H1 (cell line): ENCODE results near the gene APLP2. TPM values are rescaled to one million over a fixed set of nuclear protein-coding genes. Genes with fewer than 3 reads are reported as not detected.

ENCODE experiments used
- CTCF ChIA-PET: fragments of 300-600 bp; sonication (Branson Sonifier 250); formaldehyde crosslinking; loops from one replicate; lab custom pipeline; 2021; ENCODE audit not compliant: partially characterized antibody; lab: Charles Lee
- POLR2A ChIA-PET: fragments of 300-600 bp; sonication (Branson Sonifier 250); formaldehyde crosslinking; loops from one replicate; lab custom pipeline; 2021; ENCODE audit warnings: inconsistent platforms; ENCODE audit not compliant: partially characterized antibody; lab: Charles Lee
- DNase-seq, 2 experiments: peaks; one replicate each; pipeline versions ENCODE4 v3.0.0 to v3.0.0-alpha.2; 2010 to 2022; ENCODE audit warnings: low spot score in 2 of 2, low read depth in 1 of 2, mixed read lengths in 1 of 2
- FAIRE-seq: peaks from 2 replicates; lab custom pipeline; 2011; peaks lifted over from hg19 to GRCh38; lab: Jason Lieb, UNC
- H2AFZ ChIP-seq: 2 replicates; pipeline ENCODE4 v1.8.1; 2012; ENCODE audit warnings: low read length, inconsistent platforms
- H2AK5ac ChIP-seq: 2 replicates; pipeline ENCODE4 v1.6.1; 2013; ENCODE audit warnings: low read depth, low read length
- H2BK120ac ChIP-seq: replicated peaks from 2 replicates; pipeline ENCODE3; 2013; ENCODE audit warnings: low read depth, low read length, inconsistent platforms
- H2BK12ac ChIP-seq: 2 replicates; pipeline ENCODE4 v1.6.1; 2013; ENCODE audit warnings: low read depth, low read length
- H2BK15ac ChIP-seq: 2 replicates; pipeline ENCODE4 v1.6.1; 2013; ENCODE audit warnings: low read length
- H2BK20ac ChIP-seq: 2 replicates; pipeline ENCODE4 v1.6.1; 2013; ENCODE audit warnings: low read length
- H2BK5ac ChIP-seq: 2 replicates; pipeline ENCODE4 v1.6.1; 2013; ENCODE audit warnings: low read depth, low read length
- H3K14ac ChIP-seq: 2 replicates; pipeline ENCODE4 v1.6.1; 2013; ENCODE audit warnings: inconsistent platforms; ENCODE audit not compliant: insufficient read length
- H3K18ac ChIP-seq: 2 replicates; pipeline ENCODE4 v1.6.1; 2013; ENCODE audit warnings: low read length; ENCODE audit errors: extremely low read depth
- H3K23ac ChIP-seq: 2 replicates; pipeline ENCODE4 v1.6.1; 2013; ENCODE audit warnings: inconsistent platforms; ENCODE audit not compliant: insufficient read length
- H3K23me2 ChIP-seq: 2 replicates; pipeline ENCODE4 v1.6.1; 2013; ENCODE audit warnings: low read depth, low read length
- H3K27ac ChIP-seq: 2 replicates; pipeline ENCODE4 v1.6.1; 2011; ENCODE audit warnings: low read depth, low read length, inconsistent platforms
- H3K27me3 ChIP-seq, 4 experiments: replicated peaks in 1 of 4; 1 replicate in 1 of 4; 2 replicates in 3 of 4; pipeline versions ENCODE4 v1.6.1 to v1.8.1; 2011 to 2013; ENCODE audit warnings: low read length in 3 of 4, mild to moderate bottlenecking in 3 of 4, inconsistent platforms in 2 of 4, mixed read lengths in 2 of 4, moderate library complexity in 1 of 4; ENCODE audit not compliant: control insufficient read depth in 3 of 4, insufficient read depth in 3 of 4; ENCODE audit errors: extremely low read depth in 1 of 4
- H3K36me3 ChIP-seq, 4 experiments: 2 replicates each; pipeline versions ENCODE4 v1.6.1 to v1.8.1; 2011 to 2013; ENCODE audit warnings: mild to moderate bottlenecking in 4 of 4, low read length in 3 of 4, moderate library complexity in 2 of 4, control low read depth in 1 of 4, inconsistent platforms in 1 of 4; ENCODE audit not compliant: insufficient read depth in 4 of 4, control insufficient read depth in 2 of 4
- H3K4ac ChIP-seq: replicated peaks from 2 replicates; pipeline ENCODE3; 2013; ENCODE audit warnings: low read length, low read depth, mixed read lengths, inconsistent platforms; ENCODE audit not compliant: insufficient read length
- H3K4me1 ChIP-seq, 4 experiments: replicated peaks in 1 of 4; 1 replicate in 1 of 4; 2 replicates in 3 of 4; pipeline versions ENCODE4 v1.6.1 to v1.8.1; 2011 to 2013; ENCODE audit warnings: low read length in 3 of 4, inconsistent platforms in 2 of 4, mixed read lengths in 1 of 4; ENCODE audit not compliant: insufficient read depth in 4 of 4, control insufficient read depth in 3 of 4
- H3K4me2 ChIP-seq, 2 experiments: 2 replicates each; pipeline versions ENCODE4 v1.6.1 to v1.8.1; 2011 to 2013; ENCODE audit warnings: low read depth in 2 of 2, low read length in 2 of 2, control low read depth in 1 of 2, inconsistent platforms in 1 of 2, mild to moderate bottlenecking in 1 of 2; ENCODE audit not compliant: insufficient read depth in 1 of 2
- H3K4me3 ChIP-seq, 4 experiments: fragments of 200-600, 300-600 bp in 1 of 4; sonication (generic), shearing (Covaris generic), sonication (Bioruptor Twin) in 1 of 4; 2 replicates each; pipeline versions ENCODE4 v1.5.1 to v1.8.1; 2011 to 2016; ENCODE audit warnings: low read length in 4 of 4, low read depth in 3 of 4, control low read depth in 2 of 4, inconsistent platforms in 2 of 4, mild to moderate bottlenecking in 2 of 4, mixed read lengths in 1 of 4, moderate library complexity in 1 of 4; ENCODE audit not compliant: insufficient read depth in 2 of 4; ENCODE audit errors: extremely low read depth in 1 of 4
- H3K56ac ChIP-seq: replicated peaks from 2 replicates; pipeline ENCODE3; 2013; ENCODE audit warnings: low read depth, mild to moderate bottlenecking, mixed read lengths, low read length, inconsistent platforms; ENCODE audit not compliant: insufficient read length
- H3K79me1 ChIP-seq: 2 replicates; pipeline ENCODE4 v1.6.1; 2013; ENCODE audit warnings: low read depth, low read length, control low read depth
- H3K79me2 ChIP-seq, 2 experiments: 2 replicates each; pipeline versions ENCODE4 v1.6.1 to v1.8.1; 2012 to 2013; ENCODE audit warnings: low read length in 2 of 2, mild to moderate bottlenecking in 2 of 2, inconsistent platforms in 1 of 2; ENCODE audit not compliant: insufficient read depth in 2 of 2, control insufficient read depth in 1 of 2
- H3K9ac ChIP-seq, 4 experiments: replicated peaks in 1 of 4; 1 replicate in 1 of 4; 2 replicates in 3 of 4; pipeline versions ENCODE4 v1.6.1 to v1.8.1; 2011 to 2013; ENCODE audit warnings: low read depth in 3 of 4, low read length in 3 of 4, control low read depth in 2 of 4, mild to moderate bottlenecking in 2 of 4, moderate library complexity in 2 of 4, inconsistent platforms in 1 of 4; ENCODE audit errors: extremely low read depth in 1 of 4
- H3K9me3 ChIP-seq, 2 experiments: 2 replicates each; pipeline versions ENCODE4 v1.6.1 to v1.8.1; 2012 to 2013; ENCODE audit warnings: mild to moderate bottlenecking in 2 of 2, moderate library complexity in 2 of 2, control low read depth in 1 of 2, inconsistent platforms in 1 of 2, low read depth in 1 of 2, low read length in 1 of 2, mixed read lengths in 1 of 2; ENCODE audit not compliant: insufficient read depth in 2 of 2
- H4K20me1 ChIP-seq, 2 experiments: replicated peaks in 1 of 2; 2 replicates each; pipeline versions ENCODE3 to v1.8.1; 2011 to 2013; ENCODE audit warnings: inconsistent platforms in 2 of 2, low read length in 2 of 2, mild to moderate bottlenecking in 1 of 2; ENCODE audit not compliant: insufficient read depth in 2 of 2, control insufficient read depth in 1 of 2
- H4K5ac ChIP-seq: 2 replicates; pipeline ENCODE4 v1.6.1; 2013; ENCODE audit warnings: low read length, low read depth, mixed read lengths, inconsistent platforms; ENCODE audit not compliant: insufficient read length
- H4K8ac ChIP-seq: 2 replicates; pipeline ENCODE4 v1.8.0; 2013; ENCODE audit warnings: mild to moderate bottlenecking, moderate library complexity, low read length, inconsistent platforms; ENCODE audit not compliant: insufficient read depth; ENCODE audit errors: extremely low read depth
- H4K91ac ChIP-seq: replicated peaks from 2 replicates; pipeline ENCODE3; 2013; ENCODE audit warnings: low read length, mixed read lengths, inconsistent platforms; ENCODE audit not compliant: insufficient read length
- BCL11A ChIP-seq, 2 experiments: IDR thresholded peaks; one replicate each; pipeline ENCODE4 v1.6.1; 2011; ENCODE audit warnings: low read depth in 2 of 2, low read length in 2 of 2, mild to moderate bottlenecking in 2 of 2
- CBX5 ChIP-seq: fragments of 300-800, 300-1000 bp; sonication (generic); IDR thresholded peaks from 2 replicates; pipeline ENCODE4 v1.7.1; 2016; ENCODE audit warnings: antibody characterized with exemption, low read length, low read depth
- CTCF ChIP-seq, 3 experiments: IDR thresholded peaks; 1 replicate in 2 of 3; 2 replicates in 1 of 3; pipeline versions ENCODE4 v1.5.1 to v1.6.1; 2011; ENCODE audit warnings: low read length in 3 of 3, mild to moderate bottlenecking in 3 of 3, inconsistent platforms in 2 of 3, low read depth in 1 of 3, moderate library complexity in 1 of 3; ENCODE audit not compliant: insufficient read depth in 1 of 3; ENCODE audit errors: control extremely low read depth in 1 of 3
- EP300 ChIP-seq, 2 experiments: IDR thresholded peaks; 1 replicate in 1 of 2; 2 replicates in 1 of 2; pipeline ENCODE4 v1.6.1; 2011 to 2012; ENCODE audit warnings: low read depth in 2 of 2, low read length in 2 of 2, mild to moderate bottlenecking in 2 of 2, borderline replicate concordance in 1 of 2, inconsistent platforms in 1 of 2, moderate library complexity in 1 of 2
- GABPA ChIP-seq: IDR thresholded peaks from 2 replicates; pipeline ENCODE4 v1.6.1; 2011; ENCODE audit warnings: mild to moderate bottlenecking, low read length, moderate library complexity, borderline replicate concordance; ENCODE audit not compliant: insufficient read depth
- KDM1A ChIP-seq: fragments of 200-600, 300-600 bp; sonication (generic); IDR thresholded peaks from 2 replicates; pipeline ENCODE4 v1.7.1; 2016; ENCODE audit warnings: mild to moderate bottlenecking, low read length, borderline replicate concordance
- SRF ChIP-seq: IDR thresholded peaks from 2 replicates; pipeline ENCODE4 v1.6.1; 2011; ENCODE audit warnings: mild to moderate bottlenecking, low read depth, low read length, moderate library complexity
- SUZ12 ChIP-seq: fragments of 200-600 bp; sonication (generic); IDR thresholded peaks from 2 replicates; pipeline ENCODE4 v1.6.1; 2012; ENCODE audit warnings: mild to moderate bottlenecking, inconsistent platforms, low read length, moderate library complexity, mixed read lengths
- TEAD4 ChIP-seq: IDR thresholded peaks from 2 replicates; pipeline ENCODE4 v1.6.1; 2012; ENCODE audit warnings: low read depth, low read length, inconsistent platforms, mixed read lengths
- YY1 ChIP-seq: IDR thresholded peaks from 2 replicates; pipeline ENCODE4 v1.6.1; 2011; ENCODE audit warnings: low read depth, mild to moderate bottlenecking, low read length
- WGBS, 2 experiments: shearing (Covaris generic) in 1 of 2; methylation state at CpG; one replicate each; pipeline versions ENCODE4 v1.1.6 to v1.1.7; 2013 to 2015; ENCODE audit warnings: low lambda C conversion rate in 2 of 2, mixed read lengths in 2 of 2, inconsistent platforms in 1 of 2, low coverage in 1 of 2, missing lambda C conversion rate in 1 of 2; ENCODE audit not compliant: insufficient replicate concordance in 2 of 2, insufficient coverage in 1 of 2, insufficient read length in 1 of 2; ENCODE audit errors: extremely low coverage in 1 of 2, missing lambda C conversion rate in 1 of 2; 5-methylcytosine and 5-hydroxymethylcytosine counted together
- polyA plus RNA-seq, 7 experiments: library from polyadenylated mRNA; depleted of rRNA in 3 of 7; stranded (reverse) in 5 of 7; unstranded in 2 of 7; fragments of >200 nt in 5 of 7; fragments of 200-250 nt in 2 of 7; gene quantifications; 1 replicate in 5 of 7; 2 replicates in 1 of 7; 4 replicates in 1 of 7; pipeline versions ENCODE4 v1.2.1 to v1.2.3, GENCODE V29; 2011 to 2013; ENCODE audit warnings: missing spikeins in 2 of 7, mixed read lengths in 2 of 7
- total RNA-seq: library from RNA; stranded (reverse); fragmentation: NEBNext Ultra II Directional; extraction: Animal tissue kit (Norgen Biotek cat#: 25700); gene quantifications from 2 replicates; pipeline ENCODE4 v1.2.1, GENCODE V29; 2021

The APLP2 gene
- total and polyA plus RNA-seq, 2 of the 8 experiments (the other 6 are each of a cell fraction or from before 2014, with no cell fraction given): 222 to 315 TPM

GRCh38 chr11:130157101-130157500 lies 87.4 kb downstream of the APLP2 start:
- no peak overlapping the region for H2BK20ac ChIP-seq
- H3K18ac ChIP-seq: no peak overlapping the region
- H3K27ac ChIP-seq: no peak overlapping the region
- no peak overlapping the region for H3K4me2 ChIP-seq
- H2BK15ac ChIP-seq: no peak overlapping the region
- no peak overlapping the region for H3K9ac ChIP-seq
- H2AFZ ChIP-seq: no peak overlapping the region
- no peak overlapping the region for H3K56ac ChIP-seq
- CTCF ChIA-PET: interaction anchor here (1.3 to 4.4 kb wide), 3 partner anchors 11 to 26 kb away, joined by 3 to 20 read pairs (median 15); no protein-coding TSS in a partner anchor
- DNase-seq: no peak
- H3K36me3 ChIP-seq: no peaks in the 10 kb centered on the region
- no peak overlapping the region for H4K91ac ChIP-seq
- TF ChIP-seq GABPA: no peak
- no peak for TF ChIP-seq EP300 (IDR thresholded peaks at IDR 0.05; ENCODE audit: borderline replicate concordance in 1 of 2, low read depth in 2 of 2, low read length in 2 of 2)
- TF ChIP-seq CBX5: no peak
- no peak for TF ChIP-seq YY1
- TF ChIP-seq TEAD4: no peak
- no peak for TF ChIP-seq BCL11A (IDR thresholded peaks at IDR 0.05; ENCODE audit: low read depth in 2 of 2, low read length in 2 of 2)
- TF ChIP-seq SRF: no peak
- TF ChIP-seq KDM1A: no peak
- TF ChIP-seq CTCF (IDR thresholded peaks at IDR 0.05; ENCODE audit: control extremely low read depth in 1 of 3, insufficient read depth in 1 of 3, low read depth in 1 of 3, low read length in 3 of 3): no peak
- TF ChIP-seq SUZ12: no peak
- TF ChIP-seq, all 59 proteins: peak for 0
- H4K5ac ChIP-seq: no peak overlapping the region
- H2BK120ac ChIP-seq: no peak overlapping the region
- peaks cover 5% of the 10 kb centered on the region; the same call in 1 of the 2 replicates for H3K23me2 ChIP-seq
- no peak overlapping the region for H3K23ac ChIP-seq
- 95% methylated on average over 8 of the region's 8 CpGs; no CpG with 5 or more reads in 1 of the 2 experiments for WGBS, 2 experiments
- no peaks in the 10 kb centered on the region for H3K79me2 ChIP-seq
- H3K4ac ChIP-seq: no peak overlapping the region
- H4K8ac ChIP-seq: no peak overlapping the region
- H2AK5ac ChIP-seq: no peak overlapping the region
- no peak overlapping the region for H2BK12ac ChIP-seq
- H3K9me3 ChIP-seq: no peaks in the 10 kb centered on the region
- no peak for FAIRE-seq
- H4K20me1 ChIP-seq: no peaks in the 10 kb centered on the region
- H3K14ac ChIP-seq: no peak overlapping the region
- H3K4me1 ChIP-seq: peaks cover 0 to 25% (median 11%) of the 10 kb centered on the region in 4 experiments; a peak in 6 of 7 replicates
- H2BK5ac ChIP-seq: no peak overlapping the region
- no peak overlapping the region for H3K4me3 ChIP-seq
- POLR2A ChIA-PET: interaction anchor here (0.9 kb wide), 1 partner anchor 154 kb away, joined by 3 read pairs; the partner anchor contains the start of gene PRDM10
- peaks cover 4 to 43% (median 39%) of the 10 kb centered on the region in 4 experiments for H3K27me3 ChIP-seq
- no peaks in the 10 kb centered on the region; the same call in 1 of the 2 replicates for H3K79me1 ChIP-seq
